ENCODE results near the gene SEZ6L. TPM values are rescaled to one million over a fixed set of nuclear protein-coding genes. Genes with fewer than 3 reads are reported as not detected.

SEZ6L gene
- polyA plus RNA-seq, 1 donor (not counting 4 experiments of a cell fraction or from before 2014, with no cell fraction given): not detected

DNA sequence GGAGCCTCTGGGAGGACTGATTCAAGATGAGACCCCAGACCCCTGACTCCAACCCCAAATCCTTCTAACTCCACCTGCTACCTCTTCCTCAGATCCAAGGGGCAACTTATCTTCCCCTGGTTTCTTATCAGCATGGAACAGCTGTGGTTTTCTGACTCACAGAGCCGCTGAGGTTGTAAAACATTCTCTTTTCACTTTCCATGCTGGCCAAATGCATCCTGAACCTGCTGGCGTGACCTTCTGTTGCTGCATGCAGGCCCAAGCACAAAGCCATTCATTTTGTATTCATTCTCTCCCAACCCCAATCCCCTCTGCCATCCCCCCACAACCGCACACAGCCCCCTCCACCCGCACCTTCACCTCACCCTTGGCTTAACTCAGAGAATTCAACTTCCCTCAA, 70.3 kb downstream of the SEZ6L start:
- no peak overlapping the region for H3K4me3 ChIP-seq (ENCODE audit: control insufficient read depth in 2 of 3, extremely low read depth in 1 of 3, insufficient read depth in 2 of 3, low read depth in 1 of 3, low read length in 3 of 3)

DNA sequence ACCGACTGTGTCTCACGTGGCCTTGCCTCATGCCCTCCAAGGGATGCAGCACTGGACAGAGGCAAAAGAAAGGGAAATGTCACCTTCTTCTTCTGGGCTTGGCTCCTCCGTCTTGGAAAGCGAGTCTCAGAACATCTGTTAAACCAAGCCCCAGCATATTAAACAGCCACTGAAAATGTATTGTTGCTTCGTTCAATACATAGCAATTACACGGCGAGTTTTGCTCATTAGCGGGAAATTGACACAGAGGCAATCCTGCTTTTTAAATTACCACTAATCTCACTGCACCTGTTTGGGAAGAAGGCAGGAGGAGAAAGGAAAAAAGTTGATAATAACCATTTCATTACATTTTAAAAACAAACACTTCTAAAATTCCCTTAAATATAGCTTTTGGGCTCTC, 72.1 kb downstream of the SEZ6L start:
- TF ChIP-seq, protein P1, sequence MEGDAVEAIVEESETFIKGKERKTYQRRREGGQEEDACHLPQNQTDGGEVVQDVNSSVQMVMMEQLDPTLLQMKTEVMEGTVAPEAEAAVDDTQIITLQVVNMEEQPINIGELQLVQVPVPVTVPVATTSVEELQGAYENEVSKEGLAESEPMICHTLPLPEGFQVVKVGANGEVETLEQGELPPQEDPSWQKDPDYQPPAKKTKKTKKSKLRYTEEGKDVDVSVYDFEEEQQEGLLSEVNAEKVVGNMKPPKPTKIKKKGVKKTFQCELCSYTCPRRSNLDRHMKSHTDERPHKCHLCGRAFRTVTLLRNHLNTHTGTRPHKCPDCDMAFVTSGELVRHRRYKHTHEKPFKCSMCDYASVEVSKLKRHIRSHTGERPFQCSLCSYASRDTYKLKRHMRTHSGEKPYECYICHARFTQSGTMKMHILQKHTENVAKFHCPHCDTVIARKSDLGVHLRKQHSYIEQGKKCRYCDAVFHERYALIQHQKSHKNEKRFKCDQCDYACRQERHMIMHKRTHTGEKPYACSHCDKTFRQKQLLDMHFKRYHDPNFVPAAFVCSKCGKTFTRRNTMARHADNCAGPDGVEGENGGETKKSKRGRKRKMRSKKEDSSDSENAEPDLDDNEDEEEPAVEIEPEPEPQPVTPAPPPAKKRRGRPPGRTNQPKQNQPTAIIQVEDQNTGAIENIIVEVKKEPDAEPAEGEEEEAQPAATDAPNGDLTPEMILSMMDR (optimal IDR thresholded peaks at IDR 0.05 in 1 of 3, IDR thresholded peaks at IDR 0.05 in 1 of 3, conservative IDR thresholded peaks at IDR 0.05 in 1 of 3; ENCODE audit: extremely low read depth in 1 of 3, insufficient read depth in 2 of 3, low read length in 3 of 3): no peak
- no peak for TF ChIP-seq EZH2 (IDR thresholded peaks at IDR 0.05; ENCODE audit: low read length)
- Histone ChIP-seq H3K9ac (ENCODE audit: control insufficient read depth, extremely low read depth, insufficient read depth, low read length) (no peak overlapping the region), H3K79me2 (ENCODE audit: control insufficient read depth, insufficient read depth, low read length) (no peaks in the 10 kb centered on the region), H2AFZ (ENCODE audit: control insufficient read depth, low read length) (no peak overlapping the region), H3K9me1 (ENCODE audit: control insufficient read depth, extremely low read depth, insufficient read depth, low read length) (no peaks in the 10 kb centered on the region), H3K27ac (ENCODE audit: control insufficient read depth, insufficient read depth, low read length) (no peak overlapping the region), H4K20me1 (ENCODE audit: control insufficient read depth, extremely low read depth, insufficient read depth, low read length) (no peaks in the 10 kb centered on the region), H3K4me1 (ENCODE audit: control insufficient read depth, extremely low read depth, insufficient read depth, low read length) (no peaks in the 10 kb centered on the region), H3K27me3 (ENCODE audit: control insufficient read depth, extremely low read depth, insufficient read depth, low read length) (no peaks in the 10 kb centered on the region), H3K4me3 (ENCODE audit: control insufficient read depth in 2 of 3, extremely low read depth in 1 of 3, insufficient read depth in 2 of 3, low read depth in 1 of 3, low read length in 3 of 3) (no peak overlapping the region), H3K36me3 (ENCODE audit: control insufficient read depth in 2 of 2, extremely low read depth in 1 of 2, insufficient read depth in 2 of 2, low read length in 2 of 2) (no peaks in the 10 kb centered on the region), H3K9me3 (ENCODE audit: control insufficient read depth, low read depth, low read length) (no peaks in the 10 kb centered on the region), H3K4me2 (ENCODE audit: control insufficient read depth, extremely low read depth, insufficient read depth, low read depth, low read length) (no peak overlapping the region)
- dilution Hi-C loops (cut with MboI; ENCODE audit: extremely low pct_ligation_motif_present, low sequenced_read_pairs): no loop called here
- FAIRE-seq (no peak), DNase-seq (ENCODE audit: low read depth, low spot score) (no peak)

More for the DNA sequence above, 70.3 kb downstream of the SEZ6L start:
- no peaks in the 10 kb centered on the region for H3K4me1 ChIP-seq (ENCODE audit: control insufficient read depth, extremely low read depth, insufficient read depth, low read length)
- H3K27me3 ChIP-seq (ENCODE audit: control insufficient read depth, extremely low read depth, insufficient read depth, low read length): no peaks in the 10 kb centered on the region
- H4K20me1 ChIP-seq (ENCODE audit: control insufficient read depth, extremely low read depth, insufficient read depth, low read length): no peaks in the 10 kb centered on the region
- H3K4me2 ChIP-seq (ENCODE audit: control insufficient read depth, extremely low read depth, insufficient read depth, low read depth, low read length): no peak overlapping the region
- H3K27ac ChIP-seq (ENCODE audit: control insufficient read depth, insufficient read depth, low read length): no peak overlapping the region
- no peaks in the 10 kb centered on the region for H3K9me3 ChIP-seq (ENCODE audit: control insufficient read depth, low read depth, low read length)
- no peaks in the 10 kb centered on the region for H3K79me2 ChIP-seq (ENCODE audit: control insufficient read depth, insufficient read depth, low read length)
- no peaks in the 10 kb centered on the region for H3K36me3 ChIP-seq (ENCODE audit: control insufficient read depth in 2 of 2, extremely low read depth in 1 of 2, insufficient read depth in 2 of 2, low read length in 2 of 2)
- no peak for DNase-seq (ENCODE audit: low read depth, low spot score)
- dilution Hi-C loops (cut with MboI; ENCODE audit: extremely low pct_ligation_motif_present, low sequenced_read_pairs): no loop called here
- no peak for FAIRE-seq
- H3K9me1 ChIP-seq (ENCODE audit: control insufficient read depth, extremely low read depth, insufficient read depth, low read length): no peaks in the 10 kb centered on the region
- TF ChIP-seq EZH2 (IDR thresholded peaks at IDR 0.05; ENCODE audit: low read length): no peak
- TF ChIP-seq, protein P1 (optimal IDR thresholded peaks at IDR 0.05 in 1 of 3, IDR thresholded peaks at IDR 0.05 in 1 of 3, conservative IDR thresholded peaks at IDR 0.05 in 1 of 3; ENCODE audit: extremely low read depth in 1 of 3, insufficient read depth in 2 of 3, low read length in 3 of 3): no peak
- no peak overlapping the region for H3K9ac ChIP-seq (ENCODE audit: control insufficient read depth, extremely low read depth, insufficient read depth, low read length)
- H2AFZ ChIP-seq (ENCODE audit: control insufficient read depth, low read length): no peak overlapping the region
